Measurements from ENCODE around the gene PET117. TPM values are rescaled to one million over a fixed set of nuclear protein-coding genes. Genes with fewer than 3 reads are reported as not detected.

Gene PET117
- polyA plus RNA-seq, 1 donor (not counting 4 experiments of a cell fraction or from before 2014, with no cell fraction given) = 11.8 TPM

DNA sequence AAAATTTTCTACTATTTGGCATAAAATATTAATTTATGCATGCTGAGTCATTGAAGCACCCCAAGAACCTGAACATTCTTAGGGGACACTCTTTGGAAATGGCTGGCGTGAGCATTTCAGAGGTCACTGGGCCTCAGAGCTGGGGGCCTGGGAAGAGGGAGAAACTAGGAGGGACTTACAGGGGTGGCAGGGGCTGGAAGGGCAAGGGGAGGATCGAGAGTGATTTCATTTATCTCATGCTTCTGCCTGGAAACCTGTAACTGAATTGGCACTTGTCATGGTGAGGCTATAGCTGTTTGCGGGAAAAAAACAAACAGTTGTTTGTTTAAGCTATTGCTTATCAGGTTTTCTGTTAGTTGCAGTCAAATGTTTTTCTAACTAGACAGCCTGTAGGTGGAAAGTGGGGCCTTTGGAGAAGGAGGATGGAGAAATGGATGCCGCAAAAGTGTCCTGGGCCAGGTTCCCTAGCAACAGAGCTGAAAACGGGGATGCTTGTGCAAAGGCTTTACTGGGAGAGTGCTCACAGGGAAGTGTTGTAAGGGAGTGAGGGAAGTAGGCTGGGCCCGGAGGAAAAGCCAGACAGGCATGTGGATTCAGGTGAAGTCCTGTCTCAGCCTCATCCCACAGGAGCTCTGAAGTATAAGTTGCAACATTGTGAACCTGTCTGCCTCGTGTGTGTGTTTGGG, 36.4 kb upstream of the PET117 start:
- Histone ChIP-seq H3K9ac (ENCODE audit: control insufficient read depth, extremely low read depth, insufficient read depth, low read length) (no peak overlapping the region), H3K27ac (ENCODE audit: control insufficient read depth, insufficient read depth, low read length) (no peak overlapping the region), H3K36me3 (ENCODE audit: control insufficient read depth in 2 of 2, extremely low read depth in 1 of 2, insufficient read depth in 2 of 2, low read length in 2 of 2) (no peaks in the 10 kb centered on the region), H2AFZ (ENCODE audit: control insufficient read depth, low read length) (no peak overlapping the region), H3K9me1 (ENCODE audit: control insufficient read depth, extremely low read depth, insufficient read depth, low read length) (no peaks in the 10 kb centered on the region), H3K9me3 (ENCODE audit: control insufficient read depth, low read depth, low read length) (no peaks in the 10 kb centered on the region), H3K4me1 (ENCODE audit: control insufficient read depth, extremely low read depth, insufficient read depth, low read length) (no peaks in the 10 kb centered on the region), H3K4me2 (ENCODE audit: control insufficient read depth, extremely low read depth, insufficient read depth, low read depth, low read length) (no peak overlapping the region), H3K4me3 (ENCODE audit: control insufficient read depth in 2 of 3, extremely low read depth in 1 of 3, insufficient read depth in 2 of 3, low read depth in 1 of 3, low read length in 3 of 3) (no peak overlapping the region), H4K20me1 (ENCODE audit: control insufficient read depth, extremely low read depth, insufficient read depth, low read length) (no peaks in the 10 kb centered on the region), H3K27me3 (ENCODE audit: control insufficient read depth, extremely low read depth, insufficient read depth, low read length) (no peaks in the 10 kb centered on the region), H3K79me2 (ENCODE audit: control insufficient read depth, insufficient read depth, low read length) (no peaks in the 10 kb centered on the region)
- dilution Hi-C loops (cut with MboI; ENCODE audit: extremely low pct_ligation_motif_present, low sequenced_read_pairs) = no loop called here
- FAIRE-seq = no peak
- DNase-seq (ENCODE audit: low read depth, low spot score) = no peak
- no peak for TF ChIP-seq EZH2 (IDR thresholded peaks at IDR 0.05; ENCODE audit: low read length)
- TF ChIP-seq, protein P1, sequence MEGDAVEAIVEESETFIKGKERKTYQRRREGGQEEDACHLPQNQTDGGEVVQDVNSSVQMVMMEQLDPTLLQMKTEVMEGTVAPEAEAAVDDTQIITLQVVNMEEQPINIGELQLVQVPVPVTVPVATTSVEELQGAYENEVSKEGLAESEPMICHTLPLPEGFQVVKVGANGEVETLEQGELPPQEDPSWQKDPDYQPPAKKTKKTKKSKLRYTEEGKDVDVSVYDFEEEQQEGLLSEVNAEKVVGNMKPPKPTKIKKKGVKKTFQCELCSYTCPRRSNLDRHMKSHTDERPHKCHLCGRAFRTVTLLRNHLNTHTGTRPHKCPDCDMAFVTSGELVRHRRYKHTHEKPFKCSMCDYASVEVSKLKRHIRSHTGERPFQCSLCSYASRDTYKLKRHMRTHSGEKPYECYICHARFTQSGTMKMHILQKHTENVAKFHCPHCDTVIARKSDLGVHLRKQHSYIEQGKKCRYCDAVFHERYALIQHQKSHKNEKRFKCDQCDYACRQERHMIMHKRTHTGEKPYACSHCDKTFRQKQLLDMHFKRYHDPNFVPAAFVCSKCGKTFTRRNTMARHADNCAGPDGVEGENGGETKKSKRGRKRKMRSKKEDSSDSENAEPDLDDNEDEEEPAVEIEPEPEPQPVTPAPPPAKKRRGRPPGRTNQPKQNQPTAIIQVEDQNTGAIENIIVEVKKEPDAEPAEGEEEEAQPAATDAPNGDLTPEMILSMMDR (optimal IDR thresholded peaks at IDR 0.05 in 1 of 3, IDR thresholded peaks at IDR 0.05 in 1 of 3, conservative IDR thresholded peaks at IDR 0.05 in 1 of 3; ENCODE audit: extremely low read depth in 1 of 3, insufficient read depth in 2 of 3, low read length in 3 of 3) = no peak

DNA sequence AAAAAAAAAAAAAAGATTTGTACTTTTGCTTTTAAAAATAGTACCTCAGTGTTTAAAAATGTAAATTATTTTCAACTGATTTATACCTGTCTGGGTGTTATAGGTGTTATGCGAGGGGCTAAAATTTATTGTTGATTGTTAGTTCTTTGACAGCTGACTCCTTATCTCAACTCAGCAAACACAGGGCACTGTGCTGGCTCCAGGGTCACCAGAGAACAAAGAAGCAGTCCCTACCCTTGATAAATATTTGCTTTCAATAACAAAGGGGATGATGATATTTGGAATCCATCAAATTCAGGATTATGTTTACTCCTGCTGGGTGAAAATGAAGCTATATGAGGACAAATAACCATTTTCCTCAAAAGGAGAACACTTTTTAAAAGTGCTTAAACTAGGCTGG, 34.2 kb upstream of the PET117 start:
- Histone ChIP-seq H2AFZ (ENCODE audit: control insufficient read depth, low read length) (no peak overlapping the region), H3K4me1 (ENCODE audit: control insufficient read depth, extremely low read depth, insufficient read depth, low read length) (no peaks in the 10 kb centered on the region), H3K36me3 (ENCODE audit: control insufficient read depth in 2 of 2, extremely low read depth in 1 of 2, insufficient read depth in 2 of 2, low read length in 2 of 2) (no peaks in the 10 kb centered on the region), H3K27me3 (ENCODE audit: control insufficient read depth, extremely low read depth, insufficient read depth, low read length) (no peaks in the 10 kb centered on the region), H3K9ac (ENCODE audit: control insufficient read depth, extremely low read depth, insufficient read depth, low read length) (no peak overlapping the region), H3K9me1 (ENCODE audit: control insufficient read depth, extremely low read depth, insufficient read depth, low read length) (no peaks in the 10 kb centered on the region), H3K9me3 (ENCODE audit: control insufficient read depth, low read depth, low read length) (no peaks in the 10 kb centered on the region), H3K79me2 (ENCODE audit: control insufficient read depth, insufficient read depth, low read length) (no peaks in the 10 kb centered on the region), H3K4me3 (ENCODE audit: control insufficient read depth in 2 of 3, extremely low read depth in 1 of 3, insufficient read depth in 2 of 3, low read depth in 1 of 3, low read length in 3 of 3) (no peak overlapping the region), H3K27ac (ENCODE audit: control insufficient read depth, insufficient read depth, low read length) (no peak overlapping the region), H3K4me2 (ENCODE audit: control insufficient read depth, extremely low read depth, insufficient read depth, low read depth, low read length) (no peak overlapping the region), H4K20me1 (ENCODE audit: control insufficient read depth, extremely low read depth, insufficient read depth, low read length) (no peaks in the 10 kb centered on the region)
- dilution Hi-C loops (cut with MboI; ENCODE audit: extremely low pct_ligation_motif_present, low sequenced_read_pairs) = no loop called here
- FAIRE-seq = no peak
- no peak for DNase-seq (ENCODE audit: low read depth, low spot score)
- no peak for TF ChIP-seq EZH2 (IDR thresholded peaks at IDR 0.05; ENCODE audit: low read length)
- TF ChIP-seq, protein P1 (optimal IDR thresholded peaks at IDR 0.05 in 1 of 3, IDR thresholded peaks at IDR 0.05 in 1 of 3, conservative IDR thresholded peaks at IDR 0.05 in 1 of 3; ENCODE audit: extremely low read depth in 1 of 3, insufficient read depth in 2 of 3, low read length in 3 of 3) = no peak

Measured in keratinocyte (primary cell).